DMS53 treated with DMSO at 0.1 percent for 48 hours (cell line): ENCODE results near the gene C20orf204.

Source experiments
- DNase-seq: peaks from one replicate; lab custom pipeline; 2025; ENCODE audit not compliant: unreplicated experiment; lab: John Stamatoyannopoulos, UW

C20orf204 gene

DNA sequence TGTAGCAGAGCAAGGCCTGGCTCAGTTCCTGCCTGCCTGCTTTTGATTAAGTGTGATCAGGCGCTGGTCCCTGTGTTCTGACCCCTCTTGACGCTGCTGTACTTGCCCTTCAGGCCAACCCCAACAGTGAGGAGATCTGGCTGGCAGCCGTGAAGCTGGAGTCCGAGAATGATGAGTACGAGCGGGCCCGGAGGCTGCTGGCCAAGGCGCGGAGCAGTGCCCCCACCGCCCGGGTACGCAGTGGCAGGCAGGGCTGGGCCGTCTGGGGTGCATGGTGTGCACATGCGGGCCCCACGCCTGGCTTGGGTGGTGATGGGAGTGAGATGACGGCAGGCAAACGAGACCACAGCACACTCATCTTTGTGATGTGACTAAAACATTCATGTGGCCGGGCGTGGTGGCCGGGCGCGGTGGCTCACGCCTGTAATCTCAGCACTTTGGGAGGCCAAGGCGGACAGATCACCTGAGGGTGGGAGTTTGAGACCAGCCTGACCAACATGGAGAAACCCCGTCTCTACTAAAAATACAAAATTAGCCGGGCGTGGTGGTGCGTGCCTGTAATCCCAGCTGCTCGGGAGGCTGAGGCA, 10.1 kb upstream of the C20orf204 start:
- DNase-seq, result no peak

- DNase-seq, result no peak
These were observed 7.8 kb upstream of the C20orf204 start for GRCh38 chr20:64027981-64028685.

GRCh38 chr20:64029293-64030117, 6.5 kb upstream of the C20orf204 start:
- DNase-seq, result no peak

- DNase-seq, result no peak
These were observed 5.4 kb upstream of the C20orf204 start for GRCh38 chr20:64030371-64031134.

DNA sequence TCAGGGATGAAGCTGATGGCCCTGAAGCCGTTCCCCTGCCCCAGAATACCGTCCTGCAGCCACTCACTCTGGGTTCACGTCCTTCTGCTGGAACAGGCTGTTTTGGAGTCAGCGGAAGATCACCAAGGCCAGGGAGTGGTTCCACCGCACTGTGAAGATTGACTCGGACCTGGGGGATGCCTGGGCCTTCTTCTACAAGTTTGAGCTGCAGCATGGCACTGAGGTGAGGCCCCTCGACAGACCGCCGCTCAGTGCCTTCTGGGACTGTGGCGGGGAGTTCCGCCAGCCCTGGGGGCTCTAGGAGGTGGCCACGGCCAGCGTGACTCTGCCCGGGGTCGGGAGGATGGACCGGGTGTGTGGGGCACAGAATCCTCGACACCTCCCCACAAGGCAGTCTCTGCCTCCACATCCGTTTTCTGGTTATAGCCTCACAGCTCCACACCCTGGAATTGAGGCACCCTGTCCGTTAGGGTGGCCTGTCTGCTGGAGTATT, 4.1 kb upstream of the C20orf204 start:
- DNase-seq, result no peak

DNA sequence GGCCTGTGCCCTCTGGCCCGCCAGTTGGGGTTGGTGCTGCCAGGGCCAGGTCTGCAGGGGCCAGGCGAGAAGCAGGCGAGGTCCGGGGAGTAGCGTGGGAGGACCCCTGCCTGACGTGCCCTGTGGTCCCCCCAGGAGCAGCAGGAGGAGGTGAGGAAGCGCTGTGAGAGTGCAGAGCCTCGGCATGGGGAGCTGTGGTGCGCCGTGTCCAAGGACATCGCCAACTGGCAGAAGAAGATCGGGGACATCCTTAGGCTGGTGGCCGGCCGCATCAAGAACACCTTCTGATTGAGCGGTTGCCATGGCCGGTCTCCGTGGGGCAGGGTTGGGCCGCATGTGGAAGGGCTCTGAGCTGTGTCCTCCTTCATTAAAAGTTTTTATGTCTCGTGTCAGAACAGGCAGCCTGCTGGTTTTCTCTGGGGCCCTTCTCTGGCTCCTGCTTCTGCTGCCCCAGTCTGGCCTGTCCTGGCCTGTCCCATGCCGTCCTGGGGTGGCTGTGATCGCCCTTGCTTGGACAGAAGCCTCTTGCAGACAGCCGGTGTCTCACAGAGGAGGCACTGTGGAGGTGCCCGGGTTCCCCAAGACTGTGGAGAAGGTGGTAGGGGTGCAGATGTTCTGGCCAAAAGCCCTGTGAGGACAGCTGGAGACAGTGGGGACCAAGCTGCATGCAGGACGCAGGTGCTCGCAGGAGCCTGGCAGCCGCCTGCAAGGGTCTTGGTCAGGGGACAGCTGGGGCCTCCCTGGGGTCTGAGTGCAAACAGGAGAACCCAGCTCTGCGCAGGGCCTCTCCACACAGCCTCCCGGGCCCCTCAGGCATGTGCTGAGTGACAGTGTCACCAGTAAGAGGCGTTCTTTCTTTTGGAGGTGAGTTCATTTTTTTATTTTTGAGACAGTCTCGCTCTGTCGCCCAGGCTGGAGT, 3.0 kb upstream of the C20orf204 start:
- no peak for DNase-seq

GRCh38 chr20:64033981-64034493, 1.9 kb upstream of the C20orf204 start:
- DNase-seq, result no peak

DNA sequence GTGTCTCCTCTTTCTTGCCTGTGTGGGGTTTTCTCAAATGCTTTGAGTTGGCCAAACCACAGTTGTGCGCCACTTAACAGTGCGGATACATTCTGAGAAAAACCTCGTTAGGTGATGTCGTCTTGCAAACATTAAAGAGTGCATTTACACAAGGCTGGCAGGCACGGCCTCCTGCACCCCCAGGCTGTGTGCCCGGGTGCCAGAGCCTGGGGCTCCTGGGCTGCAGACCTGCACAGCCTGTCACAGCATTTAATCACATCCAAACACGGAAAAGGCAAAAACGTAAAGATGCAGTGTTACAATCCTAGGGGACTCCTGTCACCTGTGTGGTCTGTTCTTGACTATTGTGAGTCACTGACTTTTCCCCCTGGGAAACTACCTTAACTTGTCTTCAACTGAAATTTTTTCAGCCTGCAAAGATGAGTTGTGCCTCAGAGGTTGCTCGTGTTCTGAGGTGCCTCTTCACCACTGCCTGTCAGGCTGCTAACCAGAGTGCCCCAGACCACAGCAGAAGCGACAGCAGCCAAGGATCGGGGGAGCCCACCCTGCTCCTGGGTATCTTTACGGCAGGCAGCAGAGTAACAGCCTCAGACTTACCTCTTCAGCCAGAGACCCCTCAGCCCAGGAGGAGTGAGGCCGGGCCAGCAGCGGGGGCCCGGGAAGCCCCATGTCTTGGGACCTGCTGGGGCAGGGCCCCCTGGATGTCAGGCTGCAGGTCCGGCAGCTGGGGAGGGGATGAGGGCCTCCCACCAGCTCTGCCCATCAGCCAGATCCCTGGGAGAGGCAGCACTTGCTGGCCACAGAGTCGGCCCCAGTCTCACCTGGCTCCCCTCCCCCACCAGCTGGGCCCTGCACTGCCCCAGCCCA, 683 bp upstream of the C20orf204 start:
- DNase-seq, result no peak

- DNase-seq, result no peak
These were observed 590 bp downstream of the C20orf204 start for GRCh38 chr20:64036346-64037198.

- DNase-seq, result no peak
These were observed 1.2 kb downstream of the C20orf204 start for GRCh38 chr20:64037199-64037497.

DNA sequence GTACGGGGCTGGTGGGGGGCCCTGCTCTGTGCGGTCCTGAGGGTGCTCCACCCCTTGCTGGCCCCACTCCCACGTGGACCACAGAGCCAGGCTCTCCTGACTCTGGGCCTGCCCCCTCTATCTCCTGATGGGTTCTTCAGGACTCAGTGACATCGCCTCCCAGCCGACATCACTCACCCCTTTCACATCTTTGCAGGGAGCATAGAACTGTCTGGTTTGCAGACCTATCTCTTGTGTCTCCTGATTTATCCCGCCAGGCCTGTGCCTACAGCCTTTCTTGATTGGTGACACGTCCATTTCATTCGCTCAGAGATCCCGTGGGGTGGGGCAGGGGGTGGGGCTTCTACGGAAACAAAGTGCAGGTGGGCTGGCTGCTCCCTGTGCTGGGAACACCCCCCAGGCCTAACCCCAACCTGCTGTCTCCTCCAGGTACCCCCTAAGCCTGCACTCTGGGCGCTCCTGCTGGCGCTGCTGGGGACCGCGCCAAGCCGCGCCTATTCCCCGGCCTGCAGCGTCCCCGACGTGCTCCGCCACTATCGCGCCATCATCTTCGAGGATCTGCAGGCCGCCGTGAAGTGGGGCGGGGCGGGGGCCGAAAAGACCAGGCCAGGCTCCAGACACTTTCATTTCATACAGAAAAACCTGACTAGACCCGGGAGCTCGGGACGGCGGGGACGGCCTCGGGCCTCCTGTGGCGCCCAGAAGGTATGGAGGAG, 1.7 kb downstream of the C20orf204 start:
- no peak for DNase-seq

- DNase-seq, result no peak
These were observed 2.2 kb downstream of the C20orf204 start for GRCh38 chr20:64038224-64038564.

DNA sequence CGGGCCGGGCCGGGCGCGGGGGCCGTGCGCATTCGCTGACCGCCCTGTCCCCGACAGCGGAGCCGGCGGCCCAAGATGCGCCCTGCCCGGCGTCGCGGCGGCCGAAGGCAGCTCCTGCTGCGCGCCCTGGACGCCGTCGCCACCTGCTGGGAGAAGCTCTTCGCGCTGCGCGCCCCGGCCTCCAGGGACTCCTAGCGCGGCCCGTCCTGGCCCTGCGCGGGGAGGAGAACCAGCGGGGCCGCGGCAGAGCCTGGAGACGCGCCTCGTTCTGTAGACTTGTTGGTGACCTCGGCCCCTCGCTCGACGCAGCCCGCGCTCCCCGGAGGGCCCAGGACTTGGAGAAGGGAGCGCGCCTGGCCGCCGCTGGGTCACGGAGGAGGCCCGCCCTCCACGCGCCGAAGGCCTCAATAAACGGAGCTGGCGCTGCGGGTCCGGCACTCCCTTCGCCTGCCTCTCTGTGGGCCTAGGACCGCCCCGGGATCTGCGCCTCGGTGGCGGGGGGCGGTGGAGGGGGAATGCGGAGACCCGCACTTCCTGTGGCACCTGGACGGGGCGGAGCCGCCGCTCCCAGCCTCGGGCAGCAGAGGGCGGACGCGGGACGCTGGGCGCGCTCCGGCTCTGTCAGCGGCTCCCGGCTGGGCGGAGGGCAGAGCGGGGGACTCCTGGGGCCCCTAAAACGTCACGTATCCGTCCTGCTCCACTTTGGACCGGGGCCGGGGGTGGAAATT, 2.7 kb downstream of the C20orf204 start:
- DNase-seq, result peak; percentile 66

GRCh38 chr20:64039293-64040160, 3.5 kb downstream of the C20orf204 start:
- DNase-seq, result no peak

DNA sequence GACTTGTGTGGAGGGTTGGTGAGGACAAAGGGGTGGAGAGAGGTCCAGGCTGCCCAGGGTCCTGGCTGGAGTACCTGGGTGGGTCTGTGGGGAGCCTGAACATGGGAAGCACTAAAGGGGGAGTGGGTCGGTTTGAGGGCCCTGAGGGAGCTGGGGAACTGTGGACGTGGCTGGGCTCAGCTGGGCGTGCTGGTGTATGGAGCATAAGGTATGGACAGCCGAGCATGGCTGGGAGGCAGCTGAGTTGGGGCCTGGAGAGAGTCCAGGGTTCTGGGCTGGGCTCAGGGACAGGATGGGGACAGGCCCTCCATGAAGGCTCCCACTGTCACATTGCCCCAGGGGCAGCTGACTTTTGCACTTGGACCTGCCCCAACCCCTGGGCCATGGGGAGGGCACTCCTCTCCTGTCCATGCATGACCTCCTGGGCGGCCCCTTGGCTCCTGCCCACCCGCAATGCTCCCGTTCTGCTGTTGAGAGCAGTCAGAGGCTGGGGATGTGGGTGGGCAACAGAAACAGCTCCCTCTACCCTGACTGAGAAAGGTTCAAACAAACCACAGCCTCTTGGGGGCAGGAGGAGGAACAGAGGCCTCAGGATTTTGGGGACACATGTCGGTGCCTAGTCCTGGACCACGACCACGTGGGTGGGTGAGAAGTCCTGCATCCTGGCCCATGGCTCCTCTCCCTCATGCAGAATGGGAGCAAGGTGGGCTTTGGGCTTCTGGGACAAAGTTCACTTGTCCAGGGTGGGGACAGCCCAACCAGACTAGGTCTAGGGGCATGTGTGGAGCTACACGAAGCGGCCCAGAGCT, 4.5 kb downstream of the C20orf204 start:
- no peak for DNase-seq
